Right atrium auricular region (tissue), 2 donors: Measurements from ENCODE around the gene NAALADL2. TPM values are rescaled to one million over a fixed set of nuclear protein-coding genes. Genes with fewer than 3 reads are reported as not detected.

Experiments used
- DNase-seq: peaks from one replicate; pipeline ENCODE4 v3.0.0-alpha.2; 2019; ENCODE audit warnings: low spot score
- H3K27ac ChIP-seq, 2 donors: fragments of 200-600 bp; sonication (generic); 1 replicate in 1 of 2; 2 replicates in 1 of 2; pipeline ENCODE4 v1.5.1; 2016 to 2019
- H3K27me3 ChIP-seq, 2 donors: fragments of 200-600 bp; sonication (generic); one replicate each; pipeline versions ENCODE4 v1.5.1 to v1.6.0; 2017 to 2019
- H3K36me3 ChIP-seq: fragments of 200-600 bp; sonication (generic); one replicate; pipeline ENCODE4 v1.5.1; 2016
- H3K4me1 ChIP-seq, 2 donors: fragments of 200-600 bp; sonication (generic); one replicate each; pipeline versions ENCODE4 v1.5.1 to v1.6.0; 2017 to 2019
- H3K4me3 ChIP-seq, 2 donors: fragments of 200-600 bp; sonication (generic); 1 replicate in 1 of 2; 2 replicates in 1 of 2; pipeline ENCODE4 v1.5.1; 2017 to 2019; ENCODE audit warnings: mild to moderate bottlenecking in 1 of 2, moderate library complexity in 1 of 2
- H3K9me3 ChIP-seq, 2 donors: fragments of 200-600 bp; sonication (generic); one replicate each; pipeline ENCODE4 v1.5.1; 2019
- microRNA-seq, 2 donors: library from miRNA; unstranded; fragments of <30 nt; microRNA quantifications; one replicate each; pipeline ENCODE4, GENCODE V29; 2016 to 2017; ENCODE audit warnings: borderline number of aligned reads in 2 of 2, borderline replicate concordance in 1 of 2
- total RNA-seq, 2 donors: library from RNA; depleted of rRNA; stranded (reverse); fragments of >200 nt; gene quantifications; one replicate each; pipeline ENCODE4 v1.1.0, GENCODE V29; 2016
- TF ChIP-seq, protein P1 (sequence below), 2 donors: fragments of 200-600 bp; sonication (generic); IDR thresholded peaks; one replicate each; pipeline ENCODE4 v1.5.1; 2019; ENCODE audit warnings: antibody characterized with exemption in 2 of 2

The NAALADL2 gene
- total RNA-seq, 2 donors from 2014 or later = 2.5 to 3.2 TPM

DNA sequence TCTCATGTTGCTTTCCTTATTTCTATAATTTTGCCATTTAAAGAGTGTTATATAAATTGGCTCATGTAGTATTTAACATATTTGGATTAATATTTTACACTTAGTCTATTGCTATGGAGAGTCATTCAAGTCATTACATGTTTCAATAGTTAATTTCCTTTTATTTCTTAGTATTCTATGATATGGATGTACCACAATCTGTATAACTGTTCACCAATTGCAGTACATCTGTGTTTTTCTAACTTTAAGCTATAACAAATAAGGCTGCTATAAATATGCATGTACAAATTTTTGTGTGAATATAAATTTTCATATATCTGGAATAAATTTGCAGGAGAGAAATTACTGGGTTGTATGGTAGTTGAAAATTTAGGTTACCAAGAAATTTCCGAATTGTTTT is 993.4 kb downstream of the NAALADL2 start:
- Histone ChIP-seq H3K4me3 (no peak overlapping the region), H3K27me3 (no peaks in the 10 kb centered on the region), H3K36me3 (no peaks in the 10 kb centered on the region), H3K27ac (no peak overlapping the region), H3K4me1 (no peaks in the 10 kb centered on the region), H3K9me3 (no peaks in the 10 kb centered on the region)
- TF ChIP-seq, protein P1, sequence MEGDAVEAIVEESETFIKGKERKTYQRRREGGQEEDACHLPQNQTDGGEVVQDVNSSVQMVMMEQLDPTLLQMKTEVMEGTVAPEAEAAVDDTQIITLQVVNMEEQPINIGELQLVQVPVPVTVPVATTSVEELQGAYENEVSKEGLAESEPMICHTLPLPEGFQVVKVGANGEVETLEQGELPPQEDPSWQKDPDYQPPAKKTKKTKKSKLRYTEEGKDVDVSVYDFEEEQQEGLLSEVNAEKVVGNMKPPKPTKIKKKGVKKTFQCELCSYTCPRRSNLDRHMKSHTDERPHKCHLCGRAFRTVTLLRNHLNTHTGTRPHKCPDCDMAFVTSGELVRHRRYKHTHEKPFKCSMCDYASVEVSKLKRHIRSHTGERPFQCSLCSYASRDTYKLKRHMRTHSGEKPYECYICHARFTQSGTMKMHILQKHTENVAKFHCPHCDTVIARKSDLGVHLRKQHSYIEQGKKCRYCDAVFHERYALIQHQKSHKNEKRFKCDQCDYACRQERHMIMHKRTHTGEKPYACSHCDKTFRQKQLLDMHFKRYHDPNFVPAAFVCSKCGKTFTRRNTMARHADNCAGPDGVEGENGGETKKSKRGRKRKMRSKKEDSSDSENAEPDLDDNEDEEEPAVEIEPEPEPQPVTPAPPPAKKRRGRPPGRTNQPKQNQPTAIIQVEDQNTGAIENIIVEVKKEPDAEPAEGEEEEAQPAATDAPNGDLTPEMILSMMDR (IDR thresholded peaks at IDR 0.05) = no peak
- DNase-seq = no peak

DNA sequence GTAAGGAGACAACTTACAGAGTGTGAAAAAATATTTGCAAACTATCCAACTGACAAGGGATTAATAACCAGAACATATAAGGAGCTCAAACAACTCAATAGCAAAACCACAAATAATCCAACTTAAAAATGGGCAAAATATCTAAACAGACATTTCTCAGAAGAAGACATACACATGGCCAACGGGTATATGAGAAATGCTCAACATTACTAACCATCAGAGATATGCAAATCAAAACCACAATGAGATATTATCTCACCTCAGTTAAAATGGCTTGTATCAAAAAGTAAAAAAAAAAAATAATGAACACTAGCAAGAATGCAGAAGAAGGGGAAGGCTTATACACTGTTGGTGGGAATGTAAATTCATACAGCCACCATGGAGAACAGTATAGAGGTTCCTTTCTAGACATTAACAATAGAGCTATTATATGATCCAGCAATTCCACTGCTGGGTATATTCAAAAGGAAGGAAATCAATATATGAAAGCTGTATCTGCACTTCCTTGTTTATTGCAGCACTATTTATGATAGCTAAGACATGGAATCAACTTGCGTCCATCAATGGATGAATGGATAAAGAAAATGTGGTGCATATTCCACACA is 998.6 kb downstream of the NAALADL2 start:
- no peak overlapping the region for H3K27ac ChIP-seq
- no peak for DNase-seq
- no peak overlapping the region for H3K4me3 ChIP-seq
- no peaks in the 10 kb centered on the region for H3K9me3 ChIP-seq
- H3K4me1 ChIP-seq = no peaks in the 10 kb centered on the region
- no peaks in the 10 kb centered on the region for H3K27me3 ChIP-seq
- no peaks in the 10 kb centered on the region for H3K36me3 ChIP-seq
- TF ChIP-seq, protein P1 (IDR thresholded peaks at IDR 0.05) = no peak

Small RNAs within 50 kb of the gene (microRNA-seq; reads per million reads assigned to microRNA genes)
- 0 reads per million in 2 donors for gene MIR4789
